Pulmonary artery endothelial cell (primary cell): ENCODE measurements around the gene HAT1. TPM values are rescaled to one million over a fixed set of nuclear protein-coding genes. Genes with fewer than 3 reads are reported as not detected.

Source experiments
- total RNA-seq: library from RNA; depleted of rRNA; stranded (reverse); fragments of >200 nt; gene quantifications from 2 replicates; pipeline ENCODE4 v1.2.3, GENCODE V29; 2014

Gene HAT1
- total RNA-seq, 1 donor from 2014 or later: 42.9 TPM

Other genes starting within 250 kb of the HAT1 start
- gene DYNC1I2, start 235.0 kb upstream of the HAT1 start, total RNA-seq: 152 and 171 TPM in 2 replicates
- gene SLC25A12, start 28.2 kb upstream of the HAT1 start, total RNA-seq: 17.9 and 18.3 TPM in 2 replicates
- gene METAP1D, start 77.5 kb downstream of the HAT1 start, total RNA-seq: 4.1 and 7.6 TPM in 2 replicates
- gene DLX1, start 163.0 kb downstream of the HAT1 start, total RNA-seq: 0.07 and 0.11 TPM in 2 replicates
- gene DLX2, start 180.4 kb downstream of the HAT1 start, total RNA-seq: not detected in 2 replicates